AG20443 (cell line): Measurements from ENCODE around the gene OR2F1.

ENCODE experiments used
- DNase-seq: peaks from one replicate; pipeline ENCODE4 v3.0.0; 2012; ENCODE audit warnings: low spot score, mixed read lengths

The OR2F1 gene

DNA sequence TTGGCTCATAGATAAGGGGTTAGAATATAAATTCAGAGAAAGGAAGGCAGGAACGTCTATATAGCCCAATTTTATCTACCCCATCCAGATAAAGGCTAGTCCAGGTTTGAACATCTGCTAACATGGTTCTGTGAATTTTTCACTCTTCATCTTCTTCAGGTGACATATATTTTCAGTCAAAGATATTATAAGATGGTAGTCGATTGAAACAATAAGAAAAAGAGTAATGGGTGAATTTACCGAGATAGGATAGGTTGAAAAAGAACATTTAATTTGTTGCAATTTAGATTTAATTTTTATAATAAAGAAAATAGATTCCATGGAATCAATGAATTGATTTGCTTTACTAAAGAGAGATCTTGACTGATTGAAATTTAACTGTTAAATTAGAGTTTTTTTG lies at the start of gene OR2F1:
TSS of gene OR2F1 (plus strand) at position 301 of the 400 bp plus-strand sequence. CDS start 5,127 bp downstream, outside the sequence.
- no peak for DNase-seq

DNA sequence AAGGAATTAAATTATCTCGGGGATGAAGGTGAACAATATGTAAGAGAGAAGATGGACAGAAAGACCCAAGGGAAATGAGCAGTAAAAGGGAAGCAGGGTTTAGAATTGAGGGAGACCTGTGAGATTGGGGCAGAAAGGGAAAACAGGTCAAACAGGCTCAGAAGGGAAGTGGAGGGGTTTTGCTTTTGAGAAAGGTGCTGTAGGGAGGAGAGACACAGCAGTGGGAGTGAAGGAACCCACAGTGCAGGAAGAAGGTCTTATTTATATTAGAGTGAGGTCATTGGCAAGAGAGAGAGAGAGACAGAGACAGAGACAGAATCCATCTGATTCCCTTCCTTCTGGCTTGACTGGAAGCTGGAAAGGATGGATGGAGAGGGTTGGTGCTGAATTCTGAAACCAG lies 49.1 kb upstream of the OR2F1 start:
- no peak for DNase-seq

DNA sequence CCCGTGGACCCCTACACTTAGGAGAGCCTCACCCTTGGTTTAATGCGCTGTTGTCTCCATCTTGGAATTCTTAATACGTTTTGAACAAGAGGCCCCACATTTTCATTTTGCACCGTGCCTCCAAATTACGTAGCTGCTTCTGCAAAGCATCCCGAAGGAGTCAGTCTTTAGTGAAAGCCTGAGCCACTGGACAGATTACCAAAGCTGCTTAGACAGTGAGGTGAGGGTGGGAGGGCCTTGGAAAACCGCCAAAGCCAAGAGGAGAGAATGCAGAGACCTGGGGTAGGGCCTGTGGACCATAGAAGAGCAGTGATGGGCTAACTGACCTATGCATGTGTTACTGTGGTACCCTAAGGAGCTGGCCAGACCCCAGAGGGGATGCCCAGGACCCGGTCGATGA lies 48.5 kb upstream of the OR2F1 start:
- no peak for DNase-seq

GRCh38 chr7:143906895-143907294 lies 47.7 kb upstream of the OR2F1 start:
- no peak for DNase-seq

DNA sequence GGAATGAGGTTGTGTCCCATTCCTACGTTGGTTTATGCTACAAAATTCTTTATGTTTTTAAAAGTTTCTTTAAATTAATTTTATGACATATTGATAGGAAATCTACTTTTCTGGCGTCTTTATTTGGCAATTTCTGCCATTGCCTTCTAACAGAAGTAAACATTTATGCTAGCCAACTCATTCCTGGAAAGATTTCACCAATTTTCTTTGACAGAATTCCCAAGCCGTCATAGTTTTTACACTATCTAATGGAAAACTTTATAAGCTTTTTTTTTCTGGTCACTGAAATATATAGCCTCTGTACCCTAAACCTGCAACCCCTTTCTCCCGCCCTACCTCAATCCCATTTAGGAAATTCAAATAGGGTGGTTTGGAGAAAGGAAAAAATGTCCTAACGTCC lies 46.5 kb upstream of the OR2F1 start:
- no peak for DNase-seq

- DNase-seq: peak; percentile 33
These were observed 44.8 kb upstream of the OR2F1 start for GRCh38 chr7:143909863-143910262.

GRCh38 chr7:143910473-143911248 lies 44.0 kb upstream of the OR2F1 start:
- no peak for DNase-seq

- DNase-seq: no peak
These were observed 40.6 kb upstream of the OR2F1 start for GRCh38 chr7:143913945-143914615.

DNA sequence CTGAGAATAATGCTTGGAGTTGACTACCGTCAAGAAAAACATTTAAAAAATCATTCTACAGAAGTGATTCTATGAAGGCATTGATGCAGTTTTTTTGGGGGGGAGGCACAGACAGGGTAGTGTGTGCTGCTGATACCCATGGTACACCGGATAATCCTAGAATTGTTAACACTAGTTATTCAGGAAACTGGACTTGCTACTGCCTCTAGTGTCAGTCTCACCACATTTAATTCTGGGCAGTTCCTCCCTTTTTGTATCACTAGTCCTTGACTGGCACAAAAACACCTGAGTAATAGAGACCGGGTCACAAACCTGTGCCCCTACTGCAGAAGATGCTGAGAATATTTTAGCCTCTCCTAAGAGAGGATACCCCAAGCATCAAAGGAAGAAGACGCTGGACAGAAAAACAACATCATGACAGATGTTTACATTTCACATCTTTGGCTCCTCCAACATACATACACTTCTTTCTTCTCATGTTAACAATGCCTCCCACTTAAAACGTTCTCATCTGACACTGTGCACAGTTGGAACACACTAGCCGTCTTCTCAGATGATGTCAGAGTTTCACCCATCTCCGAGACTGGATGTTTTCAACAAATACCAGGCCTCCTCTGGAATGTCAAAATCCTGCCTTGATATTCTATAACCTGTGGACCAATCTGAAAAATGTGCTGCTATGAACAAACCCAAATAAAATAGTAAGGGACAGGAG lies 39.5 kb upstream of the OR2F1 start:
- DNase-seq: no peak

GRCh38 chr7:143924851-143925250 lies 29.8 kb upstream of the OR2F1 start:
- no peak for DNase-seq

GRCh38 chr7:143929224-143929920 lies 25.3 kb upstream of the OR2F1 start:
- DNase-seq: no peak

GRCh38 chr7:143931739-143932138 lies 22.9 kb upstream of the OR2F1 start:
- DNase-seq: no peak

DNA sequence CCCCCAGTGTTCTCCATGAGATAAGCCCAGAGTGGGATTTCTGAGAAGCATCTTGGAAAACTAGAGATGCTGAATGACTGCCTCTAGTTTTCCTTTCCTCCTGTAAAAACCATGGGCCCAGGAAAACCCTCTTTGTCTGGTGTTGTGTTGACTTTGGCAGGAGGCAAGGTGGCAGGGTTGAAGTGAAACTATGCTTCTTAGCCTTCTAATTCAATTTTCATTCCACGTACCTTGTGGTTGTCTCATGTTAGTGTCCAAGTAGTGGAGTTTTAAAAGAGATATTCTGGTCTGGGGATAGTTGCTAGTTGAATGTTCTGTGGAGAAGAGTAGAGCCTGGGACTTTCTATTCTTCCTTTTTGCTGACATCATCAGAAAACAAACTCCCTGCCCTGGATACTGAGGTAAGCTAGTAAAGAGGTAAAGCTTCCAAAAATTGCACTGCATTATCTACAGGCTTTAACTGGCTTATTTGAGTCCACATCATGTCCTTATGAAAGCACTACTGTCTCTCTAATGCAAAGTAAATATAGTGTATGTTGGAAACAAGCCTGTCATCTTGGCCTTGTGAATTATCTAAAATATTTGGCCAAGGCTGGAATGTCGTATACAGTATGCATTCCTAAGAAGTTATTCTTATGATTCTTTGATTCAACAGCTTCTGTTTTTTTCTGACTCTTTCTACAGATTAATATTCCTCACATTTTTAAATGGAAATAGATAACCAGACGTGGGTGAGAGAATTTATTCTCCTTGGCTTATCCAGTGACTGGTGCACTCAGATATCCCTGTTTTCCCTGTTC lies 19.9 kb upstream of the OR2F1 start, which contains the start of gene OR2F2:
TSS of gene OR2F2 (plus strand) at position 708 of the 800 bp plus-strand sequence. CDS start at position 708, 0 bp downstream.
- DNase-seq: peak; percentile 17

DNA sequence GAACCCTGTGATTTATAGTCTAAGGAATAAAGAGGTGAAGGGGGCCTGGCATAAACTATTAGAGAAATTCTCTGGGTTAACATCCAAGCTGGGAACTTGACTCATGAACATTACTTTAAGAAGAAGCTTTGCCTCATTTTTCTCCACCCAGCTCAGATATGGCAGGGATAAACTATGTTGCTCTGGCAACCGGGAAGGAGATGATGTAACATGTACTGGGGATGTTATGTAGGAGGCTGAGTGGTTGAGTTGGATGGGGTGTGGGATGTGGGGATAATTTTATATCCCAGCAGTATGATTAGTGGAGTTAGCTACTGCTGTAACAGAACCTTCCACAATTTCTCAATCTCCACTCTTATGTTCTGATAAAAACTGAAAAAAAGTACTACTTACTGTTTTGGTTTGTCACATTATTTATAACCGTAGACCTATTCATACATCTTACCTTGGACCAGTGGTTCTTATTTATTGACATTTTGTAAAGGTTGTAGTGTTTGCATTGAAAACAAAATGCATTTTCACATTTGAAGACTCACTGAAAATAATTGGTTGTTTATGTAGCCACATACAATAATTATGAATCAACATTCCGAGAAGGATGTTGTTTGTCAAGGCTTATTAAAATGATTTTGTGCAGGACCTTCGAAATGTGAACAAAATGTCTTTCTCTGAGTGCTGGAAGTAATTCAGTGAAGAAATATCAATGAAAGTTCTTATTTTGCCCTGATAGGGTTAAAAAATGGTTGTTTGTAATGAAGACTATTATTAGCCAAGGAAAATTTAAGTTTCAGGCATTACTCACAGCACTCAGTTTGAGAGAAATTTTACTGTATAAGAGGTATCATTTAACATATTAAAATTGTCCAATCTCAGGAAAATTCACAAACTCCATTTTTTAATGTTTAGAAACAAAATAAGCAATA lies 18.3 kb upstream of the OR2F1 start:
- peak; percentile 78 for DNase-seq

DNA sequence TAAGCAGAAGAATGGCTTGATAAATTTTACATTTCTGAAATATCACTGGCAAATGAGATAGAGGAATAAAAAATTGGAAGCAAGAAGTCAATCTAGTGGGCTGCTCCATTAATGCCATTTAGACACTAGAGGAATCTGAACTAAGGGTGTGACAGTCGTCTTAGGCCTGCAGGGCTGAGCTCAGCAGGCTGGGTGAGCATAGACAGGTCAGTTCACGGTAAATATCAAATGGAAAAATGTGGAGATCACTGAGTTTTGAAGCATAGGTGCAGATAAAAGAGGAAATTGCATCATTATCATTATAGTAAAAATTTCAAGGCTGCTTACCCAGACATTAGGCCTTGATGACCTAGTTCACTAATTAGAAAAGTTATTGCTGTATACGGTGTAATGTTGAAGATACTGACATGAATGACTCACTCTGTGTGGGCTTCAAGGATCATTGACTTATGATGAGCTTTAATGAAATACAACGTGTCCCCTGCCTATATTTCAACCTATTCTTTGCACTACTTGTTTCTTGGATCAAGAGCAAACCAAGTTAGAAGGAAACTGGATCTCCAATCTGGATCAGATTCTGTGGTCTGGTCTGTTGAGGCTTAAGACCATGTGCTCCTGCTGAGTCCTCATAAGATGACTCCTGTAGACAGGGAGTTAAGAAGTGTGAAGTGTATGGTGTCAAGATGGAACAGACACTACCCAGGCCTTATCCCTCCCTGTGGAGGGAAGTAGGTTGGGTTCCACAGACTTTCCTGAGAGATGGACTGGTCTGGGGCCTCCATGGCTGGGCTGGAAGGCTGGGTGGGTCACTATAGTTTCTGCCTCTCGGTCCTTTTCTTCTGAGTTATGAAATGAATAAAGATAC lies 16.0 kb upstream of the OR2F1 start:
- no peak for DNase-seq

DNA sequence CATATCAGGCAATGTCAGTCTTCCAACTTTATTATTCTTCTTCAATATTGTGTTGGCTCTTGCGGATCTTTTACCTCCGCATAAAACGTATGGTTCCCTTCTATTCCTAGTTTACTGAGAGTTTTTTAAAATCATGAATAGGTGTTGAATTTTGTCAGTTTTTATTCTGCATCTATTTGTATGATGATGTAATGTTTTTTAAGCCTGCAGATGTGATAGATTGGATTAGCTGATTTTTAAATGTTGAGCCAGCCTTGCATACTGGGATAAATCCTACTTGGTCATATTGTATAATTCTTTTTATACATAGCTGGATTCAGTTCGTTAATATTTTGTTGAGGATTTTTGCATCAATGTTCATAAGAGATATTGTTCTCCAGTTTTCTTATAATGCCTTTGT lies 9.2 kb upstream of the OR2F1 start:
- no peak for DNase-seq

GRCh38 chr7:143947111-143947510 lies 7.5 kb upstream of the OR2F1 start:
- DNase-seq: no peak

GRCh38 chr7:143948733-143949132 lies 5.9 kb upstream of the OR2F1 start:
- no peak for DNase-seq

DNA sequence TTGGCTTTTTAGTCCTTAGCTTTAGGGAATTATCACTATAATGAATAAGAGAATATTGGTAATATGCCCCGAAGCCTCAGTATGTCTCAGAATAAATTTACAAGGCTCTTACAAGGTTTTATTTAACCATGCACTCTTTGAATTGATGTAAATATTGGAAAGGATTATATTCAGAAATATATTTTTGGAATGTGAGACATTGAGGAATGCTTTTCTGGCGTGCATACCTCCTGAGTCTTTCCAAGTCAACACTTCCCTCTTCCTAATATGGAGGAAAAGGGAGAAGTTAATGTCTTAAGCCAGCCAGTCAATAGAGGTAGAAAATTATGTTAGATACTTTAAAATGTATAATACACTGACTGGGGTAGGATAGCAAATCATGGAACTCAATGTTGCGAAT lies 1.2 kb upstream of the OR2F1 start:
- DNase-seq: no peak
